Measurements from ENCODE around the gene MTCL1.

- TF ChIP-seq, protein P1, sequence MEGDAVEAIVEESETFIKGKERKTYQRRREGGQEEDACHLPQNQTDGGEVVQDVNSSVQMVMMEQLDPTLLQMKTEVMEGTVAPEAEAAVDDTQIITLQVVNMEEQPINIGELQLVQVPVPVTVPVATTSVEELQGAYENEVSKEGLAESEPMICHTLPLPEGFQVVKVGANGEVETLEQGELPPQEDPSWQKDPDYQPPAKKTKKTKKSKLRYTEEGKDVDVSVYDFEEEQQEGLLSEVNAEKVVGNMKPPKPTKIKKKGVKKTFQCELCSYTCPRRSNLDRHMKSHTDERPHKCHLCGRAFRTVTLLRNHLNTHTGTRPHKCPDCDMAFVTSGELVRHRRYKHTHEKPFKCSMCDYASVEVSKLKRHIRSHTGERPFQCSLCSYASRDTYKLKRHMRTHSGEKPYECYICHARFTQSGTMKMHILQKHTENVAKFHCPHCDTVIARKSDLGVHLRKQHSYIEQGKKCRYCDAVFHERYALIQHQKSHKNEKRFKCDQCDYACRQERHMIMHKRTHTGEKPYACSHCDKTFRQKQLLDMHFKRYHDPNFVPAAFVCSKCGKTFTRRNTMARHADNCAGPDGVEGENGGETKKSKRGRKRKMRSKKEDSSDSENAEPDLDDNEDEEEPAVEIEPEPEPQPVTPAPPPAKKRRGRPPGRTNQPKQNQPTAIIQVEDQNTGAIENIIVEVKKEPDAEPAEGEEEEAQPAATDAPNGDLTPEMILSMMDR (IDR thresholded peaks at IDR 0.05; ENCODE audit: low read depth, low read length): no peak
- no peak for TF ChIP-seq POLR2A (IDR thresholded peaks at IDR 0.05; ENCODE audit: extremely low read depth, insufficient read length)
- TF ChIP-seq, protein P2, sequence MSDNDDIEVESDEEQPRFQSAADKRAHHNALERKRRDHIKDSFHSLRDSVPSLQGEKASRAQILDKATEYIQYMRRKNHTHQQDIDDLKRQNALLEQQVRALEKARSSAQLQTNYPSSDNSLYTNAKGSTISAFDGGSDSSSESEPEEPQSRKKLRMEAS (IDR thresholded peaks at IDR 0.05; ENCODE audit: low read depth, low read length): no peak
Measured at GRCh38 chr18:8803957-8804356, 98.6 kb downstream of the MTCL1 start.
